CD4-positive, alpha-beta T cell (primary cell): Measurements from ENCODE around the gene L1TD1. TPM values are rescaled to one million over a fixed set of nuclear protein-coding genes. Genes with fewer than 3 reads are reported as not detected.

Source experiments
- ATAC-seq: fragments of 200-7000 bp; cut with Tn5 transposase; one replicate; pipeline ENCODE4 v1.10.0; 2022; ENCODE audit warnings: mild to moderate bottlenecking; ENCODE audit not compliant: poor library complexity
- CTCF ChIA-PET: fragments of 350-600 bp; sonication (Branson Sonifier 250); formaldehyde crosslinking; loops from one replicate; lab custom pipeline; 2021; ENCODE audit warnings: antibody characterized with exemption, inconsistent platforms; lab: Charles Lee
- POLR2A ChIA-PET: fragments of 350-600 bp; sonication (Branson Sonifier 250); formaldehyde crosslinking; loops from one replicate; lab custom pipeline; 2021; ENCODE audit warnings: antibody characterized with exemption, inconsistent platforms; lab: Charles Lee
- DNase-seq, 14 experiments: peaks; one replicate each; pipeline ENCODE4 v3.0.0-alpha.2; 2013 to 2020; ENCODE audit warnings: mixed read lengths in 2 of 14
- H3K27ac ChIP-seq, 2 donors: one replicate each; pipeline versions ENCODE4 v1.5.1 to v1.7.0; 2013; ENCODE audit warnings: low read length in 2 of 2, low read depth in 1 of 2, mild to moderate bottlenecking in 1 of 2
- H3K27me3 ChIP-seq, 2 experiments: 1 replicate in 1 of 2; 2 replicates in 1 of 2; pipeline versions ENCODE4 v1.6.1 to v1.7.0; 2013; ENCODE audit warnings: low read length in 2 of 2, control low read depth in 1 of 2, mild to moderate bottlenecking in 1 of 2, moderate library complexity in 1 of 2; ENCODE audit not compliant: insufficient read depth in 2 of 2, control insufficient read depth in 1 of 2
- H3K36me3 ChIP-seq: one replicate; pipeline ENCODE4 v1.6.1; 2013; ENCODE audit warnings: low read length, control low read depth; ENCODE audit not compliant: insufficient read depth
- H3K4me1 ChIP-seq: one replicate; pipeline ENCODE4 v1.6.1; 2013; ENCODE audit warnings: low read length, control low read depth; ENCODE audit not compliant: insufficient read depth
- H3K4me3 ChIP-seq: one replicate; pipeline ENCODE4 v1.5.1; 2013; ENCODE audit warnings: mild to moderate bottlenecking, low read length, moderate library complexity
- H3K9me3 ChIP-seq, 2 experiments: 1 replicate in 1 of 2; 2 replicates in 1 of 2; pipeline versions ENCODE4 v1.6.1 to v1.7.0; 2013; ENCODE audit warnings: low read length in 2 of 2, mild to moderate bottlenecking in 2 of 2, control low read depth in 1 of 2, moderate library complexity in 1 of 2; ENCODE audit not compliant: control insufficient read depth in 1 of 2, insufficient read depth in 1 of 2
- H3K27ac Mint-ChIP-seq: one replicate; pipeline ENCODE4 v1.8.0; 2020; ENCODE audit warnings: mixed read lengths
- H3K27me3 Mint-ChIP-seq: one replicate; pipeline ENCODE4 v1.8.0; 2021; ENCODE audit warnings: mixed read lengths
- H3K36me3 Mint-ChIP-seq: one replicate; pipeline ENCODE4 v1.8.0; 2021; ENCODE audit warnings: low read depth, mixed read lengths
- H3K4me1 Mint-ChIP-seq: one replicate; pipeline ENCODE4 v1.8.0; 2021; ENCODE audit warnings: low read depth, mixed read lengths
- H3K4me3 Mint-ChIP-seq: one replicate; pipeline ENCODE4 v1.8.0; 2020; ENCODE audit warnings: mild to moderate bottlenecking, mixed read lengths
- H3K9me3 Mint-ChIP-seq: one replicate; pipeline ENCODE4 v1.8.0; 2020; ENCODE audit warnings: mixed read lengths
- intact Hi-C, 2 experiments: fragments of 100-400 bp; cut with DNase I in 1 of 2; cut with micrococcal nuclease in 1 of 2; formaldehyde crosslinking; loops; one replicate each; pipeline versions ENCODE4 v1.15.1 to v1.9.0; 2023 to 2025; cut with DNase I, micrococcal nuclease
- total RNA-seq, 174 experiments: library from RNA in 2 of 174; stranded (reverse) in 2 of 174; gene quantifications; one replicate each; pipeline ENCODE4 v1.2.3 and lab custom pipeline; 2021 to 2026
- TF ChIP-seq, protein P1 (sequence below): fragments of 200-600 bp; IDR thresholded peaks from one replicate; pipeline ENCODE4 v1.8.0; 2022; ENCODE audit warnings: antibody characterized with exemption, mild to moderate bottlenecking

The L1TD1 gene
- total RNA-seq, 2 experiments from 2014 or later, result 0.06 TPM; not detected in 1

DNA sequence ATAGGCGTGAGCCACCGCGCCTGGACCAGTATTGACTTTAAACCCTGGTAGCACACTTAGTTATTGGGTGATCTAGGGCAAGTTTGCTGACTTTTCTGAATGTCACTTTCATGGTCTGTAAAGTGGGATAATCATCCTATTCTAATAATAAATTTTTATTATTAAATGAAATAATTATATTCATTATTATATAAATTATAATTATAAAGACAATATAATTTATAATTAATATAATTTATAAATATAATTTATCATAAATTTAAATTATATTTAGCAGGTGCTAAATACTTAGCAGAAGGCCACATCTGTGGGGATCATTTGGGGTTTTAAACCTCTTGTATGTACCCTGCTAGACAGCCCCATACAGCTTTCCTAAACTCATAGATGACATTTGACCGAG is 64.9 kb downstream of the L1TD1 start:
- Mint-ChIP-seq H3K9me3 (no peaks in the 10 kb centered on the region), H3K27ac (no peak overlapping the region), H3K36me3 (no peaks in the 10 kb centered on the region), H3K4me1 (no peaks in the 10 kb centered on the region), H3K27me3 (peaks cover 20% of the 10 kb centered on the region), H3K4me3 (no peak overlapping the region)
- ChIA-PET POLR2A (no interaction called here), CTCF (no interaction called here)
- intact Hi-C loops, result no loop called here
- TF ChIP-seq, protein P1, sequence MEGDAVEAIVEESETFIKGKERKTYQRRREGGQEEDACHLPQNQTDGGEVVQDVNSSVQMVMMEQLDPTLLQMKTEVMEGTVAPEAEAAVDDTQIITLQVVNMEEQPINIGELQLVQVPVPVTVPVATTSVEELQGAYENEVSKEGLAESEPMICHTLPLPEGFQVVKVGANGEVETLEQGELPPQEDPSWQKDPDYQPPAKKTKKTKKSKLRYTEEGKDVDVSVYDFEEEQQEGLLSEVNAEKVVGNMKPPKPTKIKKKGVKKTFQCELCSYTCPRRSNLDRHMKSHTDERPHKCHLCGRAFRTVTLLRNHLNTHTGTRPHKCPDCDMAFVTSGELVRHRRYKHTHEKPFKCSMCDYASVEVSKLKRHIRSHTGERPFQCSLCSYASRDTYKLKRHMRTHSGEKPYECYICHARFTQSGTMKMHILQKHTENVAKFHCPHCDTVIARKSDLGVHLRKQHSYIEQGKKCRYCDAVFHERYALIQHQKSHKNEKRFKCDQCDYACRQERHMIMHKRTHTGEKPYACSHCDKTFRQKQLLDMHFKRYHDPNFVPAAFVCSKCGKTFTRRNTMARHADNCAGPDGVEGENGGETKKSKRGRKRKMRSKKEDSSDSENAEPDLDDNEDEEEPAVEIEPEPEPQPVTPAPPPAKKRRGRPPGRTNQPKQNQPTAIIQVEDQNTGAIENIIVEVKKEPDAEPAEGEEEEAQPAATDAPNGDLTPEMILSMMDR, result no peak
- Histone ChIP-seq H3K4me3 (no peak overlapping the region), H3K27ac (no peak overlapping the region), H3K9me3 (no peaks in the 10 kb centered on the region), H3K27me3 (peaks cover 0 to 3% of the 10 kb centered on the region in 2 experiments), H3K36me3 (no peaks in the 10 kb centered on the region), H3K4me1 (no peaks in the 10 kb centered on the region)
- DNase-seq (no peak), ATAC-seq (no peak)

- Mint-ChIP-seq H3K27me3 (peaks cover 20% of the 10 kb centered on the region), H3K4me3 (no peak overlapping the region), H3K4me1 (no peaks in the 10 kb centered on the region), H3K36me3 (no peaks in the 10 kb centered on the region), H3K9me3 (no peaks in the 10 kb centered on the region), H3K27ac (no peak overlapping the region)
- Histone ChIP-seq H3K36me3 (no peaks in the 10 kb centered on the region), H3K9me3 (no peaks in the 10 kb centered on the region), H3K4me1 (no peaks in the 10 kb centered on the region), H3K27ac (no peak overlapping the region), H3K4me3 (no peak overlapping the region), H3K27me3 (peaks cover 0 to 3% of the 10 kb centered on the region in 2 experiments)
- intact Hi-C loops, result no loop called here
- ChIA-PET POLR2A (no interaction called here), CTCF (no interaction called here)
- TF ChIP-seq, protein P1, result no peak
- DNase-seq, result no peak
- ATAC-seq, result no peak
Measured at GRCh38 chr1:62260688-62261087, 66.0 kb downstream of the L1TD1 start.

Other genes starting within 250 kb of the L1TD1 start
- not detected for gene KANK4, start 124.6 kb downstream of the L1TD1 start, total RNA-seq
- 10 to 100 TPM; 26.2 to 28.3 TPM for gene USP1, start 242.2 kb downstream of the L1TD1 start, total RNA-seq